Renal cortical epithelial cell (primary cell): Measurements from ENCODE around the gene ETNPPL. TPM values are rescaled to one million over a fixed set of nuclear protein-coding genes. Genes with fewer than 3 reads are reported as not detected.

ENCODE experiments used
- DNase-seq: peaks from one replicate; pipeline ENCODE4 v3.0.0-alpha.2; 2011; ENCODE audit warnings: low read depth
- total RNA-seq: library from RNA; depleted of rRNA; stranded (reverse); fragments of >200 nt; gene quantifications from 2 replicates; pipeline ENCODE4 v1.2.3, GENCODE V29; 2014

ETNPPL gene
- total RNA-seq, 1 donor from 2014 or later = not detected

DNA sequence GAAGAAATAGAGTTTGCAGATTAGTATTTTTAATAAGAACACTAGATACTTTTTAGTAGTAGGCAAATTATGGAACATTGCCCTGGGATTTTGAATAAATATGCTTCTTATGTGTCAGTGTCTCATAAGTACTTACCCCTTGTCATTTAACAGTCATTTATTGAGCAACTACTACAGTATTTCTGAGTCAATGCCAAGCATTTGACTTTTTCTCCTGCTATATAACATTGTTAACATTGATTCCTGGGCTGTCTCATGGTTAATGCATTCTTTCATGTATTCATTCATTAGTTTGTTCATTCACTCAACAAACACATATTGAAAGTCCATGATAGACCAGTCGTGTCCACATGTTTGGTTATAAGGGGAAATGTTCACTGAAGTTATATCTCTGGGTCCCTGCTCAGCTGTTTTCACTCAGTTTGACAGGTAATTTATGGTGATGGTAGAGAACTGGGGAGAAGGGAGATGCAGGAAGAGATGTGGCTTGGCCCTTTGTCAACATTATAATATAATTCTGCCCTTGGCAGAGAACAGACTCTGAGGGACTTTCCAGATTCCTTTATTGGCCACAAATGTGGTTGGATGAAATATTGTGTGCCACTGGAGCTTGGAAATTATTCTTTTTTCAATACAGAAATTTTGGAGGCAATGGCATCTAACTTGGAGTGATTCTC lies 62.6 kb downstream of the ETNPPL start:
- DNase-seq = peak; percentile 64

- DNase-seq = no peak
These were observed 66.7 kb downstream of the ETNPPL start for GRCh38 chr4:108696160-108696559.

GRCh38 chr4:108695062-108695461 lies 67.8 kb downstream of the ETNPPL start:
- DNase-seq = no peak

DNA sequence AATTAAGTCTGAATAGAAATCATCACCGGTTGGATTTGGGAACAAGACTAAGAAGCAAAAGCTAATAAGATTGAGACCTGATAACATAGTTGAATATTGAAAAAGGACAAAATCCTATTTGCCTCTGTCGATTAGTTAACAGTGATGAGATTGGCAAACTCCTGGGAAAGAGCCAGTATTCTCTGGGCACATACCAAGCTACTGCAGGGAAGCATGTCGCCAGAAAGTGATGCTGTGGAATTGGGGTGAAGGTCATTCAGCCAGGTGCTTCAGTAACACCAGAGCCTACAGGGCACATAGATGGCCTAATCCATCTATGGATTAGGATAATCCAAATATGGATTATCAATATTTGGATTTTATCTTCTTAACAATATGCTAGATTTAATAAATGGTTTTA lies 68.4 kb downstream of the ETNPPL start:
- no peak for DNase-seq

GRCh38 chr4:108693819-108694218 lies 69.0 kb downstream of the ETNPPL start:
- DNase-seq = peak; percentile 31

DNA sequence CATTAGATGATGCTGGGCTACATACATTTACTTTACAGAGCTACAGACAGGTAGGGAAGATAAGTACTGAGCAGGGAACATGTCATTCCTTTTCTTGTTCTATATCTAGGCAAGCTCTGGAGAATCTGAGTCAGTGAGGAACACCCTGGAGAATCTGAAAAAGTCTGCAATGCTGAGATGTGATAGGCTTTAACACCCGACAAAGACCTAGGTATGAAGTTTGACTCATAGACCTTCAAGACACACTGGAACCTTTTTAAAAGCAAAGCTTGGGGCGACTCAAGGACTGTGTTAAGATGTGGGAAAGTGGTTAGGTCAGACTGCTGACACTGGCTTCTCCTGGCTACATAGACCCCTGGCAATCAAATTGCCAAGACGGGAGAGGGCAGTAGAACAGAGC lies 69.6 kb downstream of the ETNPPL start:
- no peak for DNase-seq

Other genes with a start within 250 kb of the ETNPPL start
- 569 and 817 TPM in 2 replicates for gene RPL34, start 142.5 kb downstream of the ETNPPL start, total RNA-seq
- gene OSTC, start 112.5 kb downstream of the ETNPPL start, total RNA-seq = 138 and 354 TPM in 2 replicates